Measurements from ENCODE around the gene SRP68.

DNA sequence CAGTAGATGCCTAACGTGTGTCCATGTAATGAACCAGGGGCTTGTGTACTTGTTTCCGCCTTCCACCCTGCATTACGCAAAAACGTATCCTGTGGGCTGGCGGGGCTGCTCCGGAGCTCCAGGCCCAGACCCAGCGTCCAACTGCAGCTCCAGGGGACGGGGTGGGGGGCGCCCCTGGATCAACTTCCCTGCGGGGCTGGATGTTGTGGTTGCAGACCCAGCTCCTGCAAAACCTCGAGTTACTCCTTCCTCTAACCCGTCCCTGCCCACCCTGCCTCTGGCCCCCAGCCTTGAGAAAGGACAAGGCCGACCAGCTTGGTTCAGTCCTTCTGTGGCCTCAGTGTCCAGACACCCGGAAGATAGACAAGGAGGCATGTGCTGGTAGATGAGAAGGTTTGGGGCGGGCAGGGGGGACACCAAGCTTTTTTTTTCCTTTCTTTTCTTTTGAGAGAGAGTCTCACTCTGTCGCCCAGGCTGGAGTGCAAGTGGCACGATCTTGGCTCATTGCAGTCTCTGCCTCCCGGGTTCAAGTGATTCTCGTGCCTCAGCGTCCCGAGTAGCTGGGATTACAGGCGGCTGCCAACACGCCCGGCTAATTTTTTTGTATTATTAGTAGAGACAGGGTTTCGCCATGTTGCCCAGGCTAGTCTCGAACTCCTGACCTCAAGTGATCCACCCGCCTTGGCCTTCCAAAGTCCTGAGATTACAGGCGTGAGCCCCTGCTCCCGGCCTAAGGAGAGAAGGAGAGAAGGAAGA lies 32.0 kb upstream of the SRP68 start:
- TF ChIP-seq CTCF (IDR thresholded peaks at IDR 0.05): no peak
- TF ChIP-seq EP300 (IDR thresholded peaks at IDR 0.05): no peak
- TF ChIP-seq POLR2A (IDR thresholded peaks at IDR 0.05): no peak

Measured in suprapubic skin (tissue), 3 donors.